ENCODE results near the gene CACNA1C. TPM values are rescaled to one million over a fixed set of nuclear protein-coding genes. Genes with fewer than 3 reads are reported as not detected.

Gene CACNA1C
- total and polyA plus RNA-seq, 2 of the 4 experiments (the other 2 are of a cell fraction): 1.6 to 2.6 TPM

- no peak overlapping the region for H3K23ac ChIP-seq (ENCODE audit: low read depth, low read length)
- H3K9me3 ChIP-seq (ENCODE audit: control insufficient read depth, insufficient read depth, low read length): no peaks in the 10 kb centered on the region
- H3K36me3 ChIP-seq (ENCODE audit: control insufficient read depth, insufficient read depth, low read length): peaks cover 24% of the 10 kb centered on the region
- no peak overlapping the region for H2BK5ac ChIP-seq (ENCODE audit: low read depth, low read length, poor library complexity, severe bottlenecking)
- TF ChIP-seq MXI1 (IDR thresholded peaks at IDR 0.05; ENCODE audit: borderline replicate concordance, low read depth, low read length) (no peak), ELK1 (IDR thresholded peaks at IDR 0.05; ENCODE audit: borderline replicate concordance, low read depth, low read length) (no peak), POLR2A (IDR thresholded peaks at IDR 0.05; ENCODE audit: low read depth, low read length) (no peak), SMC3 (IDR thresholded peaks at IDR 0.05; ENCODE audit: low read depth, low read length) (no peak), MAZ (IDR thresholded peaks at IDR 0.05; ENCODE audit: borderline replicate concordance, low read depth, low read length) (no peak), RFX5 (IDR thresholded peaks at IDR 0.05; ENCODE audit: low read depth, low read length) (no peak), CTCF (conservative IDR thresholded peaks at IDR 0.05; ENCODE audit: low read depth, low read length) (no peak), RAD21 (IDR thresholded peaks at IDR 0.05; ENCODE audit: low read length) (no peak)
- no peak overlapping the region for H3K4ac ChIP-seq (ENCODE audit: low read depth, low read length)
- no peak overlapping the region for H4K8ac ChIP-seq (ENCODE audit: low read depth in 2 of 2, low read length in 2 of 2)
- ChIA-PET POLR2A (ENCODE audit: unreplicated experiment) (no interaction called here), CTCF (no interaction called here)
- no peak overlapping the region for H2BK120ac ChIP-seq (ENCODE audit: low read depth, low read length)
- H2AK5ac ChIP-seq (ENCODE audit: low read depth, low read length): no peak overlapping the region
- no peak overlapping the region for H2BK15ac ChIP-seq (ENCODE audit: low read depth, low read length)
- ATAC-seq (ENCODE audit: low read depth): no peak
- no peak overlapping the region for H2BK20ac ChIP-seq (ENCODE audit: low read depth, low read length)
- intact Hi-C loops (cut with micrococcal nuclease): no loop called here
- in situ Hi-C loops (cut with MboI; ENCODE audit: low sequenced_read_pairs): no loop called here
- no peak overlapping the region for H2AFZ ChIP-seq (replicated peaks; ENCODE audit: low read length, poor library complexity)
- no peaks in the 10 kb centered on the region for H4K20me1 ChIP-seq (ENCODE audit: insufficient read depth, low read length)
- no peak overlapping the region for H3K9ac ChIP-seq (ENCODE audit: low read depth, low read length)
- 80% methylated on average over 4 of the region's 5 CpGs; no CpG with 5 or more reads in 1 of the 2 experiments for WGBS, 2 experiments (ENCODE audit: extremely low coverage in 2 of 2, insufficient read length in 1 of 2)
- DNase-seq: no peak
- BruUV-seq (replicated peaks): no TSS peak
- no peak overlapping the region for H3K14ac ChIP-seq (replicated peaks; ENCODE audit: low read depth, low read length)
- no peak overlapping the region for H3K18ac ChIP-seq (ENCODE audit: low read depth, low read length)
- no peak overlapping the region for H3K4me3 ChIP-seq (ENCODE audit: insufficient read depth, low read depth, low read length)
- peaks cover 3% of the 10 kb centered on the region for H3K27me3 ChIP-seq (ENCODE audit: control insufficient read depth, insufficient read depth, low read length)
- no peaks in the 10 kb centered on the region for H3K4me1 ChIP-seq (ENCODE audit: control insufficient read depth, insufficient read depth, low read length)
- no peak overlapping the region for H2AK9ac ChIP-seq (replicated peaks; ENCODE audit: low read depth, low read length, poor library complexity)
- H3K4me2 ChIP-seq (ENCODE audit: low read depth, low read length): no peak overlapping the region
- H3K79me1 ChIP-seq (ENCODE audit: low read depth in 1 of 2, low read length in 2 of 2): no peaks in the 10 kb centered on the region
- H3K56ac ChIP-seq (ENCODE audit: extremely low read depth, insufficient read depth, low read length): no peak overlapping the region
- no peak overlapping the region for H4K5ac ChIP-seq (ENCODE audit: low read depth, low read length)
- H3K9me1 ChIP-seq (ENCODE audit: insufficient read depth, low read length): no peaks in the 10 kb centered on the region
- dilution Hi-C loops (cut with HindIII; ENCODE audit: low sequenced_read_pairs, unreplicated experiment): no loop called here
- no peak overlapping the region for H4K91ac ChIP-seq (ENCODE audit: insufficient read depth, low read depth, low read length)
- no peak overlapping the region for H3K27ac ChIP-seq (ENCODE audit: insufficient read depth, low read length)
Measured at GRCh38 chr12:2687058-2687457, 634.3 kb downstream of the CACNA1C start.

All from IMR-90 (cell line).